ENCODE data around the gene HEXIM2.

The HEXIM2 gene

DNA sequence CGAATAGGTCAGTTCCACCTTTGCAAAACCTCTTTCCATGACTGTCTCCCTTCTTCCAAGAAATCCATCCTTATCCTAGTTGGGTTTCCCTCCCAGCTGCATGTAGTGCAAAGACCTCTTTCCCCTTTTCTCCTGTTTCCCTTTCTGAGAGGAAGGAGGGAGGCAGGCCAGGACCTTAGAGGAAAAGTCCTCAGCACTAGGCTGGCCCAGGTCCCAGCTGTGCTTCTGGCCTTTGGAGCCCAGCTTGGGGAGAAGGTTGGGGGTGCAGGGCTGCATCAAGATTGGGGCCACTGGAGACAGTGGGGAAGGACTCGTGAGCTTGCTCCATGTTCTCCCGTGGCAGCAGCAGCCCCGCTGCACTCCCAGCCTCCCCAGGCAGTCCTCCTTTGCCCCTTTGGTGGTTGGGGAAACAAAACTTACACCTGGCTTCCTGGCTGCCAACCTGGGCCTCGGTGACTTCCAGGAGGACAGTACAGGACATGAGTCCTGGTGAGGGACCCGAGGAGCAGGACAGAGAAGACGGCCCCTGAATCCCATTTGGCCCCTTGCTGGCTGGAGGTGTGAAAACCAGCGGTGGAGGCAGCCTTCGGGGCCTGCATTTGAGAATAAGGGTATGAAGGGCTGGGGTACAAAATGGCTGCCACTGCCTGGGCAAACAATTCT, 481 bp downstream of the HEXIM2 start:
- peak overlapping the region in 10 of 11 experiments; percentile 10 to 100 (median 100); a peak in 15 of 22 replicates for H3K9ac ChIP-seq
- H3K4me3 ChIP-seq, result peak overlapping the region; percentile 41 to 94 (median 49)
- peaks cover 0 to 10% (median 0%) of the 10 kb centered on the region in 11 experiments; a peak in 3 of 22 replicates for H3K36me3 ChIP-seq
- H3K4me2 ChIP-seq, result peak overlapping the region; percentile 78 to 95 (median 86)
- no peaks in the 10 kb centered on the region for H3K9me3 ChIP-seq (replicated peaks in 1 of 11)
- H3K4me1 ChIP-seq, result peaks cover 52 to 86% (median 71%) of the 10 kb centered on the region in 10 experiments
- peak overlapping the region in 10 of 11 experiments; percentile 8 to 100 (median 78); a peak in 19 of 22 replicates for H3K27ac ChIP-seq
- peaks cover 0 to 16% (median 0%) of the 10 kb centered on the region in 11 experiments; a peak in 4 of 22 replicates for H4K20me1 ChIP-seq
- no peak for TF ChIP-seq Cebpa-rat (IDR thresholded peaks at IDR 0.05)
- no peaks in the 10 kb centered on the region for H3K27me3 ChIP-seq

DNA sequence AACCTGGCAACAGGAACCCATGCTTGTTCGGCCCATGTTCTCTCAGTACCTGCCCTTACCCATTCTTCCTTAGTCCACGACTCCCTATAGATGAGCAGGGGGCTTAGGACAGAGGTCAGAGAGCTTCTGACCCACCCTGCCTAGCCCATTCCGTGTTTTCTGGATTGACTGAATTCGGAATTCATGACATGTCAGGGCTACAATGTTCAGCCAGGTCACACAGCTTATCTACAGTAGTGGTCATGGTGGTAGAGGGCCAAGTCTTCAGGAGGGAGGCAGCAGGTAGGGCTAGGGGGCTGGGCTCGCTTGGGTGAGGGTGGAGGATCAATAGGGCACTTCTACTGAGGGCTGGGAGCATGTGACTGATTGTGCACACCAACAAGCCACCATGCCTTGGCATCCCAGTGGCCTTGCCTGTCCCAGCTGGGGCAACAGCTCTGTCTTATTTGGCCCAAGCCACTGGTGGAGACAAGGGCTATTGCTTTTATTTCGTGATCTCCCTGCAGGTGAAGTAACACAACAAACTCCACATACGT, 3.1 kb downstream of the HEXIM2 start:
- H3K36me3 ChIP-seq, result peaks cover 0 to 8% (median under 1%) of the 10 kb centered on the region in 11 experiments; a peak in 3 of 22 replicates
- no peaks in the 10 kb centered on the region for H3K27me3 ChIP-seq
- H3K27ac ChIP-seq, result peak overlapping the region in 10 of 11 experiments; percentile 34 to 100 (median 80); a peak in 19 of 22 replicates
- no peak for TF ChIP-seq Cebpa-rat (IDR thresholded peaks at IDR 0.05)
- H3K4me1 ChIP-seq, result peaks cover 41 to 83% (median 54%) of the 10 kb centered on the region in 10 experiments
- H3K4me2 ChIP-seq, result peak overlapping the region; percentile 71 to 97 (median 87)
- H3K9me3 ChIP-seq (replicated peaks in 1 of 11), result no peaks in the 10 kb centered on the region
- no peaks in the 10 kb centered on the region for H4K20me1 ChIP-seq
- H3K4me3 ChIP-seq, result peak overlapping the region in 4 of 10 experiments; percentile 12 to 40 (median 29); a peak in 4 of 20 replicates
- H3K9ac ChIP-seq, result peak overlapping the region in 10 of 11 experiments; percentile 4 to 70 (median 53); a peak in 15 of 22 replicates

DNA sequence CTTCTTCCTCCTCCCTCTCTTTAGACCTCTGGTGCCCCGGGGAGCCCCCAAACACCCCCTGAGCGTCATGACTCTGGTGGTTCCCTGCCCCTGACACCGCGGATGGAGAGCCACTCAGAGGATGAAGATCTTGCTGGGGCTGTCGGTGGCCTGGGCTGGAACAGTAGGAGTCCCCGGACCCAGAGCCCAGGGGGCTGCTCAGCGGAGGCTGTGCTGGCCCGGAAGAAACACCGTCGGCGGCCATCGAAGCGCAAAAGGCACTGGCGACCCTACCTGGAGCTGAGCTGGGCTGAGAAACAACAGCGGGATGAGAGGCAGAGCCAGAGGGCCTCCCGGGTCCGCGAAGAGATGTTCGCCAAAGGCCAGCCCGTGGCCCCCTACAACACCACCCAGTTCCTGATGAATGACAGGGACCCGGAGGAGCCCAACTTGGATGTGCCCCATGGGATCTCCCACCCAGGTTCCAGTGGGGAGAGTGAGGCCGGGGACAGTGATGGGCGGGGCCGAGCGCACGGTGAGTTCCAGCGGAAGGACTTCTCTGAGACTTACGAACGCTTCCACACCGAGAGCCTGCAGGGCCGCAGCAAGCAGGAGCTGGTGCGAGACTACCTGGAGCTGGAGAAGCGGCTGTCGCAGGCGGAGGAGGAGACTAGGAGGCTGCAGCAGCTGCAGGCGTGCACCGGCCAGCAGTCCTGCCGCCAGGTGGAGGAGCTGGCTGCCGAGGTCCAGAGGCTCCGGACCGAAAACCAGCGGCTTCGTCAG, 7.5 kb downstream of the HEXIM2 start:
- H3K27ac ChIP-seq, result peak overlapping the region in 7 of 11 experiments; percentile 81 to 91 (median 88); a peak in 13 of 22 replicates
- H4K20me1 ChIP-seq, result no peaks in the 10 kb centered on the region
- no peaks in the 10 kb centered on the region for H3K27me3 ChIP-seq
- peaks cover 61 to 98% (median 72%) of the 10 kb centered on the region in 10 experiments for H3K4me1 ChIP-seq
- H3K9ac ChIP-seq, result 0 out of 22 replicates have a peak overlapping the region, but pooled peaks of 1 of the 11 experiments have one; percentile 74
- no peaks in the 10 kb centered on the region for H3K9me3 ChIP-seq (replicated peaks in 1 of 11)
- no peak for TF ChIP-seq Cebpa-rat (IDR thresholded peaks at IDR 0.05)
- peak overlapping the region in 4 of 11 experiments; percentile 9 to 95 (median 94); a peak in 2 of 22 replicates for H3K4me2 ChIP-seq
- H3K36me3 ChIP-seq, result peaks cover 0 to 11% (median 3%) of the 10 kb centered on the region in 11 experiments; a peak in 4 of 22 replicates
- no peak overlapping the region for H3K4me3 ChIP-seq

DNA sequence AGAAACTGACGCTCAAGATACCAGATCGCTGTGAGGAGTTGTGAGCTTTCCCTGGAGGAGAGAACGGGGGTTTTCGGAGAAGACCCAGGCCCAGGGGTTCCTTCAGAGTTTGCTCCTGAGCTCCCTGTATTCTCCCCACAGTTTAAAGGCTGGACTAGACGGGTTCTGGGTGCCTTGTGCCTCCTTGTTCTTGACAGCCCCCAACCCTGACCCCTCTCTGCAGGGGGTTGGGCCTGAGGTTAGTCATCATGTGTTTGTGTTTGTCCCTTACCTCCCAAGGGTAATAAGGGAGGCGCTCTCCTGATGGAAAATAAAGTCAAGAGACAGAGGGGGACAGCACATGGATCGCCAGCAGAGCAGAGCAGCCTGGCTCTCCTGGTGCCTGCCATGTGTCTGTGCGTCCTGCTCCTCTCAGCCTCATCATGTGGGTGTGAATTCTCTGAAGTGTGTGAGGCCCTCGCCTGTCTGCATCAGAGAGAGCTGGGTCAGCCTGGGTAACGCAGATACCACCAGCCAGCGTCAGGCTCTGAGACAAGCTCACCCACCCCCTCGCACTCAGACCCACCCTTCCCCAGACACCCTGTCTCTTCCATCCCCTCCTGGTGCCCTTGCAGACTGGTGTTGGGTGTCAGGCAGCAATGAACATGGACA, 8.7 kb downstream of the HEXIM2 start:
- Histone ChIP-seq H3K4me1 (peaks cover 53 to 98% (median 68%) of the 10 kb centered on the region in 10 experiments), H3K4me3 (0 out of 20 replicates have a peak overlapping the region, but pooled peaks of 1 of the 10 experiments have one; percentile 62), H3K4me2 (peak overlapping the region; percentile 73 to 95 (median 89))

DNA sequence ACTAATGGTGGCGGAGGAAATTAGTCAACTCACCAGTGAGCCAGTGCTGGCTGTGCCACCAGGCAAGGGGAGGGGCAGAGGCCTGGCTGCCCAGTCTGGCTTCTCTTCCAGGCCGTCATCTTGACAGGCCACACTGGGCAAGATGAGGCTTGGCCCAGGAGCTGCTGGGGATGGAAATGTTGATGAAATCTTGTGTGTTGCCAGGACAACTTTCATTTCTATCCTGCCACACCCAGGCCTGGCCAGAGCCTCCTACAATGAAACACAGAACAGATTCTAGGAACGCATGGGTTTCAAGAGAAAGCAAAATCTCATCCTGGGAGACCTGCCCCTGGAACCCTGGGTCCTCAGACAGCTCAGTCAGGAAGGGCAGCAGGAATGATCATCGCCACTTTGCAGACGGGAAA, 9.3 kb downstream of the HEXIM2 start:
- peak overlapping the region; percentile 60 to 81 (median 74); a peak in 21 of 22 replicates for H3K9ac ChIP-seq
- no peaks in the 10 kb centered on the region for H3K9me3 ChIP-seq (replicated peaks in 1 of 11)
- peaks cover 49 to 98% (median 68%) of the 10 kb centered on the region in 10 experiments for H3K4me1 ChIP-seq
- no peaks in the 10 kb centered on the region for H3K27me3 ChIP-seq
- H3K4me2 ChIP-seq, result peak overlapping the region; percentile 73 to 95 (median 89)
- no peak for TF ChIP-seq Cebpa-rat (IDR thresholded peaks at IDR 0.05)
- peak overlapping the region; percentile 68 to 91 (median 82) for H3K27ac ChIP-seq
- H3K36me3 ChIP-seq, result peaks cover 0 to 11% (median 3%) of the 10 kb centered on the region in 11 experiments; a peak in 4 of 22 replicates
- H3K4me3 ChIP-seq, result peak overlapping the region in 4 of 10 experiments; percentile 39 to 62 (median 41); a peak in 7 of 20 replicates
- no peaks in the 10 kb centered on the region for H4K20me1 ChIP-seq

More for the DNA sequence above, 8.7 kb downstream of the HEXIM2 start:
- H4K20me1 ChIP-seq, result no peaks in the 10 kb centered on the region
- no peaks in the 10 kb centered on the region for H3K27me3 ChIP-seq
- peak overlapping the region in 8 of 11 experiments; percentile 60 to 81 (median 76); a peak in 14 of 22 replicates for H3K9ac ChIP-seq
- peaks cover 0 to 11% (median 3%) of the 10 kb centered on the region in 11 experiments; a peak in 4 of 22 replicates for H3K36me3 ChIP-seq
- H3K9me3 ChIP-seq (replicated peaks in 1 of 11), result no peaks in the 10 kb centered on the region
- TF ChIP-seq Cebpa-rat (IDR thresholded peaks at IDR 0.05), result no peak
- H3K27ac ChIP-seq, result peak overlapping the region; percentile 68 to 91 (median 82); a peak in 20 of 22 replicates

DNA sequence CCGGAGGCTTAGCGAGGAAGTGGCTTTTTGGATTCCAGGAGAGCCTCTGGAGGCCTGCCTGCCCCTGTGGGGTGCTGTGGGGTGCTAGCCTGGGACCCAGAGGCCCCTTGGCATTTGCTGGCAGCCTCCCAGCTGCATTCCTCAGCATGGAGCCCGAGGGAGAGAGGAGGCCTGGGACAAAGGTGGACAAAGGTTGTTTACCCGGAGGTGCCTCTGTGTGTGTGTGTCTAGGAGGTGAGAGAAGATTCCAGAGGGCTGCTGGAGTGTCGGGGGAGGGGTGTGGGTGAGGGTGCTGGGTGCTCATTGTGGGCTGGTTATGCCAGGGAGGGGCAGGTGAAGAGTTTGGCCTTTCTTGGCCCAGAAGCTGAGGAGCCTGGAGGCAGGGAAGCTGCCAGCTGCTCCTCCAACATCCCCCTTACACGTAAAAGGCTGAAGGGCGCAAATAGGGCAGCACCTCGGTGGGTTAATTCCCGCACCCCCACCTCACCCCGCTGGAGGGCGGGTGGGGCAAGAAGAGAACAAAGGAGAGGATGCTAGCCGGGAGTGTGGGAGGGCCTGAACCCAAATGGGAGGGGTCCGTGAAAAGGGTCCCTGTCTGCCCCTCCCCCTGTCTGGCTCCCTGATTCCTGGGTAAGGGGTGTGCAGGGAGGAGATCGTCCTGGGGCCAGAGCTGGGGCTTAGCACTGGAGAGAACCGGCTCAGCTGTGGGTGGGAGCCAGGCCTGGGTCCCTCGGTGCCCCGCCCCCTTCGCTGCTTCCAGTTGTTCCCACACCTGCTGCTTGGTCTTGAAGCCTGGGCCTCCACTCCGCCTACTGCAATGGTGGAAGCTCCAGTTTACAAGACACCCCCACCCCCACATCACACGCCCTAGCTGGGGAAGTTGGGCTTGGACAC, 9.9 kb downstream of the HEXIM2 start:
- peak overlapping the region; percentile 68 to 91 (median 82) for H3K27ac ChIP-seq
- H3K4me2 ChIP-seq, result peak overlapping the region; percentile 73 to 95 (median 89)
- no peaks in the 10 kb centered on the region for H3K27me3 ChIP-seq
- H3K9ac ChIP-seq, result peak overlapping the region; percentile 60 to 81 (median 74); a peak in 21 of 22 replicates
- H3K4me3 ChIP-seq, result peak overlapping the region in 7 of 10 experiments; percentile 0 to 62 (median 39); a peak in 7 of 20 replicates
- peaks cover 0 to 11% (median 3%) of the 10 kb centered on the region in 11 experiments; a peak in 4 of 22 replicates for H3K36me3 ChIP-seq
- no peak for TF ChIP-seq Cebpa-rat (IDR thresholded peaks at IDR 0.05)
- no peaks in the 10 kb centered on the region for H4K20me1 ChIP-seq
- H3K9me3 ChIP-seq (replicated peaks in 1 of 11), result no peaks in the 10 kb centered on the region
- peaks cover 48 to 98% (median 68%) of the 10 kb centered on the region in 10 experiments for H3K4me1 ChIP-seq

DNA sequence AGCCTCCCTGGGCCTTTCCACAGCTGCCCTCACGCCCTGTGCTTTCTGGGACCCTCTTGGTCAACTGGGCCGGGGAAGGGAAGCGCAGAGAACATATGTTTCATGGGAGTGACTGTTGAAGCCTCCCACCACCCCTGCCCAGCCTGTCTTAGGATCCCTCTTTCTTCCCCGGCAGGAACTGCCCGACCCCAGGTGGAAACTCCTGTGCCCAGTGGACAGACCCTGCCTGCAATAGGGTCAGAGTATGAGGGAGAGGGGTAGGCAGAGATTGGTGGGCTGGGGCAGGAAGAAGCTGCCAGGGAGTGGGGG, 10.5 kb downstream of the HEXIM2 start:
- Histone ChIP-seq H3K4me2 (peak overlapping the region; percentile 73 to 95 (median 89)), H3K4me1 (peaks cover 49 to 98% (median 67%) of the 10 kb centered on the region in 10 experiments), H3K9ac (peak overlapping the region; percentile 60 to 81 (median 74); a peak in 21 of 22 replicates), H3K4me3 (peak overlapping the region in 7 of 10 experiments; percentile 0 to 62 (median 39); a peak in 7 of 20 replicates), H3K27me3 (no peaks in the 10 kb centered on the region), H3K27ac (peak overlapping the region; percentile 68 to 91 (median 82); a peak in 21 of 22 replicates), H4K20me1 (no peaks in the 10 kb centered on the region), H3K9me3 (replicated peaks in 1 of 11) (no peaks in the 10 kb centered on the region), H3K36me3 (peaks cover 0 to 11% (median 3%) of the 10 kb centered on the region in 11 experiments; a peak in 4 of 22 replicates)
- TF ChIP-seq Cebpa-rat (IDR thresholded peaks at IDR 0.05), result no peak

Data from BLaER1 treated with 17β-estradiol and CSF1 and Interleukin-3, amounts not matched to agents 10 nM and 100 nM (cell line).